NCI-H345 (cell line): ENCODE data around the gene CYBC1.

ENCODE experiments used
- DNase-seq: peaks from one replicate; lab custom pipeline; 2025; lab: John Stamatoyannopoulos, UW

The CYBC1 gene

GRCh38 chr17:82450357-82451106, at the start of gene CYBC1:
TSS of gene CYBC1 (minus strand) at chr17:82450752. CDS start at chr17:82449254, 1,498 bp downstream.
- peak; percentile 98 for DNase-seq

- peak; percentile 67 for DNase-seq
These were observed 47.2 kb upstream of the CYBC1 start for GRCh38 chr17:82497483-82498405.

GRCh38 chr17:82496529-82497434, 46.2 kb upstream of the CYBC1 start:
- peak; percentile 96 for DNase-seq

- DNase-seq: peak; percentile 93
These were observed 45.4 kb upstream of the CYBC1 start for GRCh38 chr17:82495844-82496528.

GRCh38 chr17:82494236-82495055, 43.9 kb upstream of the CYBC1 start:
- DNase-seq: peak; percentile 73

- no peak for DNase-seq
These were observed 42.8 kb upstream of the CYBC1 start for GRCh38 chr17:82493226-82493781.

GRCh38 chr17:82492643-82493225, 42.2 kb upstream of the CYBC1 start:
- DNase-seq: no peak

GRCh38 chr17:82491533-82491932, 41.0 kb upstream of the CYBC1 start:
- DNase-seq: no peak

GRCh38 chr17:82491196-82491530, 40.6 kb upstream of the CYBC1 start:
- no peak for DNase-seq

GRCh38 chr17:82490512-82491195, 40.1 kb upstream of the CYBC1 start:
- peak; percentile 90 for DNase-seq

GRCh38 chr17:82489851-82490511, 39.4 kb upstream of the CYBC1 start:
- DNase-seq: no peak

- no peak for DNase-seq
These were observed 38.6 kb upstream of the CYBC1 start for GRCh38 chr17:82489117-82489516.

- no peak for DNase-seq
These were observed 37.4 kb upstream of the CYBC1 start for GRCh38 chr17:82487910-82488309.

- DNase-seq: no peak
These were observed 35.9 kb upstream of the CYBC1 start for GRCh38 chr17:82486231-82487094.

GRCh38 chr17:82483836-82484235, 33.3 kb upstream of the CYBC1 start:
- no peak for DNase-seq

- DNase-seq: no peak
These were observed 32.7 kb upstream of the CYBC1 start for GRCh38 chr17:82483204-82483660.

GRCh38 chr17:82480318-82480717, 29.8 kb upstream of the CYBC1 start:
- DNase-seq: no peak

GRCh38 chr17:82479602-82480001, 29.1 kb upstream of the CYBC1 start:
- DNase-seq: no peak
